GM19438 (cell line): ENCODE results near the gene APOD.
A peak's percentile ranks its signal among the peaks of the same experiment; 100 is the strongest.
"Not testable (repeated sequence)": the region's sequence is repeated elsewhere in the genome, so short reads cannot be mapped to it uniquely, and the experiment has no call there.

Source experiments
- ATAC-seq: cut with Tn5 transposase; IDR thresholded peaks from one replicate; pipeline ENCODE4 v1.9.1; 2021; ENCODE audit warnings: low read depth; ENCODE audit not compliant: unreplicated experiment

Gene APOD

DNA sequence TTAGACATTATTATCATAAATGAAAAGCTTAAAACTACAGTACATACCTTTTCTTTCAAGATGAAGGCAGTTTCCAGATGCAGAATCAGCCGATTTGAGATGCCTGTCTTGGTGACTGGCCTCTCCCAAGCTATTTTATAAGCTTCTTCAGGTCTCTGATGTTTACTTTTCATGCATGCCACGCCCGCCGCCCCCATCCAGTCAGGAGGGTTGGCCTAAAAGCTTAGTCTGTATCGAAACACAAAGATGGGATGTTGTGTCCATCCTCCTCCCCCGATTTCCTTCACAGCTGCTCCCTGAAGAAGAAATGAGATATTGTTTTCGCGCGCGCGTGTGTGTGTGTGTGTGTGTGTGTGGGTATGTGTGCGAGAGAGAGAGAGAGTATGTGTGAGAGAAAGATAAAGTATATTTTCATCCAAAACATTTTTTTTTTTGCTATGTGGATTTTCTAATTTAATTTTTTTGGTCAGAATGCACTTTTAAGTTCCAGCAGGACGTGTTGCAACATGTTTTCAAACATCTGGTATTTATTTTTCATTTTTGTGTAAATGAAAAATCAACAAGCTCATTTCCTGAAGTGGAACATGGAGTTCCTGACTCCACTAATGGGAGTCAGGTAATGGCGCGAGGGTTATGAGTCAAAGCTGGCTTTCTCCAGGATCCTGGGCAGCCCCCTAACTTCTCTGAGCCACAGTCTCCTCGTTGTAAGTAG is at the start of gene APOD:
TSS of gene APOD (minus strand) at position 110 of the 712 bp plus-strand sequence. CDS start 4,479 bp downstream, outside the sequence.
- no peak for ATAC-seq

DNA sequence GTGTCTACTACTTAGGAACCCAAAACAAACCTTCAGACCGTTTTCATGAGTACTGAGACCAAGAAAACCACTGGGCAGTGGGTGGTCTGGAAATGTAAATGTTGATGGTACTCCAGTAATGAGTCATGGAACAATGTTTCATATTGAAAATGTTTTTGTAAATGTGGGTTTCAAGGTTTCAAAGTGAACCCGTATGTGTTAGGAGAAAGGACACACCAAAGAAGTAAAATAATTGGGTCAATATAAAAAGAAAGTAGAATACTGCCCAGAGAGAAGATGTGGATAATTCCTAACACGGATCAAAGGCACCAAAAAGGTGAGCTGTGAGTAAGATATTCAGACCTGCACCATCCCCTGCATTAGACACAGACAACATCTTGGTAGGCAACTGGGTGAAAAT is 49.6 kb upstream of the APOD start:
- ATAC-seq: not testable (repeated sequence)

DNA sequence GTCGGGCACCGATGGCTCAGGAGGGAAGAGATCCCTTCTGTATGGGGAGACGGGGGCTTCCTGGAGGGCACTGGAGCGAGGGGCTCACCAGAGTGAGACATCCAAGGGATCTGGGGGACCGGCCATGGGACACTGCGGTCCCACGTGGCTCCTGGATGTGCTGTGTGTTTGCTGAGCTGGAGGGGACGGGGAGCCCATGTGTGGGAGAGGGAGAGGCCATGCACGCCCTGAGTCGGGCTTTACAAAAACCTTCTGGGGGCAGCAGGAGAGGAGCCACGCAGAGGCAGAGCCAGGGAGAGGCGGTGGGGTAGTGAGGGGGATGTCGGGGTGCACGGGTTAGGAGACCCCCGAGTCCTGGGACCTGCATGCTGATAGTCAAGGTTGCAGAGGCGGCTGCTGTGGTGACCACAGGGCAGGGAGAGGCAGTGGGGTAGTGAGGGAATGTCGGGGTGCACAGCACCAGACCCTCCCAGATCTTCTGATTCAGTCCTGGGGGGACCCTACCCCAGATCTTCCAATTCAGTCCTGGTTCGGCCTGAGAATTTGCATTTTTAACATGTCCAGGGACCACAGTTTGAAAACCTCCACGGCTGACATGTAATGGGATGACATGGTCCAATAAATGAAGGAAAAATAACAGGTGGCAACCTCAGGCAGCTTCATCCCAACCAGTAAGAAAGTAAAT is 48.9 kb upstream of the APOD start:
- not testable (repeated sequence) for ATAC-seq

GRCh38 chr3:195632046-195632445 is 48.3 kb upstream of the APOD start:
- not testable (repeated sequence) for ATAC-seq

- ATAC-seq: not testable (repeated sequence)
Observed at GRCh38 chr3:195630938-195631495, 47.3 kb upstream of the APOD start.

- ATAC-seq: not testable (repeated sequence)
Observed at GRCh38 chr3:195630086-195630917, 46.6 kb upstream of the APOD start.

GRCh38 chr3:195629682-195630081 is 45.9 kb upstream of the APOD start:
- ATAC-seq: not testable (repeated sequence)

DNA sequence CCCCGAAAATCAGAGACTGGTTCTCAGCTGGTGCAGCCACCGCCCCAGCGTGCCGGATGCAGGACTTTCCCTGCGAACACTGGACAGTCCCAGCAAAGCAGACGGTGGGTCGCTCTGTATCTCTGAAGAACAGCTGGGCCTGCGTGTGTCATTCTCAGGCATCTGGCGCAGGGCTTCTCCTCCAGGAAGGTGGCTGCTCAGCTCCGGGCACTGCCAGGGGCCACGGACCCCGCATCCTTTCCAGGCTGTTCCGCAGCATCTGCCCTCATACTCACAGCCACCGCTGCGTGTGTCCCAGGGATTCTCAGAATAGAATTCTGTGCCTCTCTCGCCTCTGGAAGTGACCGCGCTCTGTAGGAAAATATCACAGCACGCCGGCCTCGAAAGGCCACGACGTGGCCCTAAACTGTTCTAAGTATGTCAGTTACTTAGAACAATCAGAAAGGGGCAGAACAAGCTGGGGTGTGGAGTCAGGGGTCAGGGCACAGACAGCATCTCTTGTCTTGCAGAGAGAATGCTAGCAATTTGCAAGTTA is 44.7 kb upstream of the APOD start:
- not testable (repeated sequence) for ATAC-seq

DNA sequence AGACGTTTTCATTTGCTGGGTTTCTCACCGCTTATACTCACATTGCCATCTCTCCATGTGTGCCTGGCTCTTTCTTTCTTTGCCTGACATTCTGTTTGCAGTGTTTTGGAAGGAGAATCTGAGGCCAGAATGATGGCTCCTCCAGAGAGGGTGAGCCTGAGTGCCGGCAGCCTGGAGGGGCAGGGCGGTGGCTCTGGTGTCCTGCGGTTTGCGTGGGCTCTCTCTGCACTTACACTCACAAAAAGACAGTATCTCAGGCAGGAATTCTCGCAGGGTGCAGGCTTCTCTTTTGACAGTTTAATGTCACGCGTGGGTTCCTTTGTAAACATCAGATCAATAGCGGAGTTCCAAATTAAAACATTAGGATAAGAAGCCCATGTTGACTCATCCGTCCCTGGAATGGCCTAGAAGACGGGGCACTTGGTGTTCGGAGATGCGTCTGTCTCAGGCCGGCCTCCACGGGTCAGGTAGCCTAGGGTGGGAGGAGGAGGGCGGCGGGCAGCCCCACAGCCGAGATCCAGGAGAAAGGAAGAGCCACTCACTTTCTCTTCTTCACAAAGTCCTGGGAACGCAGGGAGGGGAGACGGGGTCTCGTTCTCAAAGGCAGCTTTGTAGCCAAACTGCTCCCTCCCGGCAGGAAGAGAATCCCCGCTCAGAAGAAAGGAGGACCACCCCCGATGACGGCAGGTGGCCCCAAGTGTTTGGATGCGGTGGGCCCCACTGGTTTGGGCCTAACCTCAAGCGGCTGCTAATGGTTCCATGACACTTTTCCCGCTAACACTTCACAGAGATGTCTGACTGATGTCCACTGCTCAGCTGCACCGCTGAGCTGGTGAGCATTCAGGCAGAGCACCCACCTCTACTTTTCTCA is 44.0 kb upstream of the APOD start:
- not testable (repeated sequence) for ATAC-seq

DNA sequence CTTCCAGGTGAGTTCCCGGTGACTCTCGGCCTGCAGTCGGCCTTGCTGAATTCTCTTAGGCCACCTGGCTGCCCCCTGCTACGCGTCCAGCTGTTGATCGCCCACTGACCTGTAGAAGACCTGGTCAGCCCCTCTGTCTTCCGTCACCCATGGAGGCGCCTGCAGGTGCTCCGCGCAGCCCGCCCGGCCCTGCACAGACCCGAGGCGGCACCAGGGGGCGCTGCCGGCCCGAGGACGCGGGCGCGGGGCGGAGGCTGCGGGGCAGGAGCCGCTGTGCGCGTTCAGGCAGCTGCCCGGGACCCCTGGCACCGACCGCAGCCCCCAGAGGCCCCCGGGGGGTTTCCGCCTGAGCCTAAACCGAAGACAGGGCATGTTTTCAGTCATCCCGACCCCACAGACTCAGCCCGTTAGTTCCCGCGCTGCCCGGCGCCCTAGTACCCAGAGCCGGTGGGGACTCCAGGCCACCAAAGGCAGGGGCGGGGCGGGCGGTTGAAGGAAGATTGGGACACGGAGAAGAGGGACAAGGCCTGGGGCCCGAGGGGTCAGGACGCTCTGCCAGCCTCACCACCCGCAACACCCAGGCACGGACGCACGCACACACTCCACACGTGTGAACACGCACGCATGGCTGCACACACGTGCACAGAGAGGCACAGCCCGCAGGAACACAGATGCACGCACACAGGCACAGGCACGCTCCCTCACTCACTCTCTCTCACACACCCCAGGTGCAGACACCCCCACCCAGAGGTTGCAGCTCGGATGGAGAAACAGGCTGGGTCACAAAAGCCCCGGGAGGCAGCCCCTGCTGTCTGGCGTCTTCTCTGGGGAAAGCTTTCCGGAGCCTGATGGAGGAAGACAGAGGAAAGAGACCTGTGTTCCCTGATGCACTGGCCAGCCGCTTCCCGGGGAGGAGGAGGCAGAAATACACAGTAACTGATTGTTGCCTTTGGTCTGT is 41.1 kb upstream of the APOD start:
- peak; percentile 82 for ATAC-seq

DNA sequence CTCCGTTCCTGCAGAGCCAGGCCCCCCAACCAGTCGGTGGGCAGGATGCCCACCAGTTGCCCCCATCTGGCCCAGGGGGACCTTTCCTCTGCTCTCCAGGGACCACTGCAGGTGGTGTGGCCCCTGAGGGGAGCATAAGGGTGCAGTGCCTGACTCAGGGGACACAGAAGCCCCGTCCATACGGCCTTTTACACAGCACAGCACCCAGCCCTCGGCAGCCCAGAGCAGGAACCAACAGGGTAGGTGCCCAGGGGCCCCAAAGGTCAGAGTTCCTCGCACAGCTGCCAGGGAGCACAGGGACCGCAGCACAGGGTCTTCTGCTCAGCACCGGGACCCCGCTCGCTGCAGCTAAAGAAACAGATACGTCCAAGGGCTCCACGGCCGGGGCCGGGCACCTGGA is 40.4 kb upstream of the APOD start:
- peak; percentile 9 for ATAC-seq

DNA sequence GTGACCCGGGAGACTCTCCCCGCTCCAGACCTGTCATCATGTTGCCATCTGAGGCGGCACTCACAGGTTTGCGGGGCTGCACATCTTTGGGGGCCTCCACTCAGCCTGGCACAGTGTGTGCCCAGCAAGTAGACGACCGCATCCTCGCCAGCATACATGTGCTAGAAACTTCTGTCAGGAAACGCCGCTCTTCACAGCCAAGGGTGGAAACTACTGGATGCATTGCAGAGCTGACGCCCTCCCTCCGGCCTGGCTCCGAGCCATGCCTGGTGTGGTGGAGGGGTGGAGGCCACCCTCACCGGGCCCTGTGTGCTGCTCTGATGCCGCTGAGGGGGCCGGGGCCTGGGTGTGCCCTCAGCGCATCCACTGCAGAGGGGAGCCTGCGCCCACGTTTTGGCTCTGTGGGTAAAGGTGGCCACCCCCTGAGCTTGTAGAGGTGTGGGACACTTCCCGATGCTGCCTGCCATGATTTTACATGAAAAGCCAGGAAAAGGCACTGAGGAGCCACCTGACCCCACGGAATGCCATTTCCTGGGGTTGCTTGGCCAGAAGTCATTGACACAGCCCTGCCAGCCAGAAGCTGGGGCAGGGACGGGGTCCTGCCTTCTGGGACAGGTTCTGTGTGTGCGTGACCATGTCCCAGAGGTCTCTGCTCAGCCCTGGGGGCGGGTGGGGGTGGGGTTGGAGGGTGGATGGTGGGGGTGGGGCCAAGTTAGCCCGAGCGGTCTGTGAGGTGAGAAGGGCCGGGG is 39.7 kb upstream of the APOD start:
- not testable (repeated sequence) for ATAC-seq

DNA sequence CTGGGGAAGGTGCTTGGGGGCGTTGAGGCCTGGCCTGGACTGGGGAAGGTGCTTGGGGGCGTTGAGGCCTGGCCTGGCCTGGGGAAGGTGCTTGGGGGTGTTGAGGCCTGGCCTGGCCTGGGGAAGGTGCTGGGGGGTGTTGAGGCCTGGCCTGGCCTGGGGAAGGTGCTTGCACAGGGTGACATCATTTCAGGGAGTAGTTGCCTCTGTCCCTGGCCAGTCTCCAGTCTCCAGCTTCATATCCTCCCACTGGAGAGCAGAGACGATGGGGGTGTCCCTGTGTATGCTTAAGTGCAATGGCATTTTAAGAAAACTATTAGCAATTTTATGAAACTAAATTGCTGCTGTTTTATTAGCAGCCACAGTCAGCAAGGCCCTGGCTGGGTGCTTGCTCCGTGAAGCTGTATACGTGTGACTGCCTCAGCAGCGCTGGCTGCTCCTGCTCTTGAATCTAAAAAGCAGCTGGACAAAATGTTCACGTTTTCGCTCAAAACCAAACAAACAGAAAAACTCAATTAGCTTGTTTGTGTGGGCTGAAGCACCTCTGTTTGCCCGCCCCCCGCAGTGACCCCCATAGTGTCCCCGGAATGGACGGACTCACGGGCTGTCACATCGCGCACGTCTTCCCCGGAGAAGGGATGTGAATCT is 38.9 kb upstream of the APOD start:
- ATAC-seq: not testable (repeated sequence)

DNA sequence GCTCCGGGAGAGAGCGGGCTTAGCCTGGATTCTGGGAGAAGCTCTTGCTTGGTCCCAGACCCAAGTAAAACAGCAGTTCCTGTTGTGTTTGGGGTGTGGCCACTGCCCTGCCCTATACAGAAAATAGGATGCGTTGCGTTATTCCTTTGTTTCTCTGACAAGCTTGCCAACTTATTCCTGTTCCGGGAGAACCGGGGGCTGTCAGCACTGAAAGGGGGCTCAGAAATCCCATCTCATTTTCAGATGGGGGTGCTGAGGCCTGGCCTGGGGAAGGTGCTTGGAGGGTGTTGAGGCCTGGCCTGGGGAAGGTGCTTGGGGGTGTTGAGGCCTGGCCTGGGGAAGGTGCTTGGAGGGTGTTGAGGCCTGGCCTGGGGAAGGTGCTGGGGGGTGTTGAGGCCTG is 38.3 kb upstream of the APOD start:
- ATAC-seq: not testable (repeated sequence)

DNA sequence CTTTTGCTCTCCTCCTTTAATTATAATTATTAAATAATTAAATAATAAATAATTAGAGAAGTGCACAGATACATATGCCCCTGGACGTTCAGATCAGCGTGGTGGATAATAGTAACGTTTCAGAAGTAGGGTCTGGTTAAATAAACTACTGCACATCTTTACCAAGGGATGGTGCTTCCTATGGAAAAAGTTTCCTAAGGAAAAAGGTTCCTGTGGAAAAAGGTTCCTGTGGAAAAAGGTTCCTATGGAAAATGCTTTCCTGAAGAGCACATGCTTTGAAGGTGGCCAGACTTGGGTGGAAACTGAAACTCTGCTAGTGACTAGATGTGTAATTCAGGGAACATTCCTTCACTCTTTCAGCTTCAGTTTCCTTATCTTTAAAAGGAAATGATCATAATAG is 37.4 kb upstream of the APOD start:
- ATAC-seq: not testable (repeated sequence)

DNA sequence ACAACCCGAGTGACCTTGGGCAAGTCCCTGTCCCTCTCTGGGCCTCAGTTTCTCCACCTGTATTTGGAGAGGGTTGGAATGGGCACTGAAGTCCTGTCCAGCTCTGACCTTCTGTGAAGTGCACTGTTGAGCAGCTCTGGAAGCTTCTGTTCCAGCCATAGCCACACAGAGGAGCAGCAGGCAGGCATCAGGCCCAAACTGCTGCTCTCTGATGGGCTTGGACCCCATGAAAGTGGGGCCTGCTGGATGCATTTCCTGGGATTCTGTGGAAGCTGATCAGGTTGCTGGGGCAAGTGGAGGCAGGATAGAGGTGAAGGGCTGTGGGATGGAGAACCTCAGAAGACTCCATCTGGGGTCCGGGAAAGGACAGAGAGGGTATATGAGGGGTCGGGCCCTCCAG is 36.7 kb upstream of the APOD start:
- ATAC-seq: not testable (repeated sequence)
